Vagina (tissue), 2 donors: ENCODE data around the gene PXYLP1. TPM values are rescaled to one million over a fixed set of nuclear protein-coding genes. Genes with fewer than 3 reads are reported as not detected.

Experiments used
- DNase-seq, 2 donors: peaks; one replicate each; pipeline ENCODE4 v3.0.0-alpha.2; 2017; ENCODE audit errors: extremely low spot score in 2 of 2
- H3K27ac ChIP-seq: fragments of 200-600 bp; sonication (generic); one replicate; pipeline ENCODE4 v1.5.1; 2019
- H3K27me3 ChIP-seq: fragments of 200-600 bp; sonication (generic); one replicate; pipeline ENCODE4 v1.5.1; 2019
- H3K36me3 ChIP-seq, 2 donors: fragments of 200-600 bp; sonication (generic); one replicate each; pipeline ENCODE4 v1.5.1; 2017 to 2019
- H3K4me1 ChIP-seq: fragments of 200-600 bp; sonication (generic); one replicate; pipeline ENCODE4 v1.5.1; 2019
- H3K4me3 ChIP-seq, 2 donors: fragments of 200-600 bp; sonication (generic); 1 replicate in 1 of 2; 2 replicates in 1 of 2; pipeline ENCODE4 v1.5.1; 2016 to 2019
- H3K9me3 ChIP-seq: fragments of 200-600 bp; sonication (generic); one replicate; pipeline ENCODE4 v1.5.1; 2019
- POLR2A ChIP-seq, 2 donors: fragments of 450-650 bp; IDR thresholded peaks; one replicate each; pipeline ENCODE4 v1.6.1; 2017; ENCODE audit warnings: antibody characterized with exemption in 2 of 2, mild to moderate bottlenecking in 2 of 2, moderate library complexity in 2 of 2
- POLR2AphosphoS5 ChIP-seq, 2 donors: sonication (generic); formaldehyde crosslinking; IDR thresholded peaks; one replicate each; pipeline ENCODE4 v1.9.0; 2017; ENCODE audit warnings: antibody characterized with exemption in 2 of 2, mild to moderate bottlenecking in 2 of 2, low read depth in 1 of 2; ENCODE audit not compliant: insufficient read depth in 1 of 2
- intact Hi-C: fragments of 100-400 bp; cut with DNase I; formaldehyde crosslinking; loops from one replicate; pipeline ENCODE4 v1.15.1; 2023
- total RNA-seq: library from RNA; depleted of rRNA; stranded (reverse); fragments of >200 nt; gene quantifications from one replicate; pipeline ENCODE4 v1.2.3, GENCODE V29; 2016
- TF ChIP-seq, protein P1 (sequence below), 3 experiments: fragments of 450-650 bp in 2 of 3; fragments of 200-600 bp in 1 of 3; sonication (generic) in 1 of 3; IDR thresholded peaks; one replicate each; pipeline ENCODE4 v1.5.1; 2017 to 2019; ENCODE audit warnings: antibody characterized with exemption in 3 of 3, mild to moderate bottlenecking in 2 of 3, moderate library complexity in 2 of 3

The PXYLP1 gene
- total RNA-seq, 1 donor from 2014 or later, result 16.7 TPM

DNA sequence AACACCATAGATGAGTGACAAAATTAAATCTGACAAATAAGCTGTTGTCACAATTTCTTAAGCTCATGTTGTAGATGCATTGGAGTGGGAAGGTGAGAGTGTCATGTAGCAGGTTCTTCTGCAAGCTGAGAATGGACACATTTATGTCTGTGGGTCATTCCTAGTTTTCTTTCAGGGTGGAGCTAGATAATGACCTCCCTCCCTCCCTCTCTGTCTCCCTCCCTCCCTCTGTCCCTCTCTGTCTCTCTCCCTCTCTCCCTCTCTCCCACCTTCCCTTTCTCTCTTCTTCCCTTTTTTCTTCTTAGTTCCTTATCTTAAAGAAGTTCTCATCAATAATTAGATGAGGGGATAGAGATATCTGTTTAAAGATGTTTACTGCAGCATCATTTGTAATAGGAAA, 36.0 kb downstream of the PXYLP1 start:
- no peak for TF ChIP-seq POLR2A (IDR thresholded peaks at IDR 0.05)
- no peak for TF ChIP-seq POLR2AphosphoS5 (IDR thresholded peaks at IDR 0.05; ENCODE audit: insufficient read depth in 1 of 2, low read depth in 1 of 2)
- TF ChIP-seq, protein P1, sequence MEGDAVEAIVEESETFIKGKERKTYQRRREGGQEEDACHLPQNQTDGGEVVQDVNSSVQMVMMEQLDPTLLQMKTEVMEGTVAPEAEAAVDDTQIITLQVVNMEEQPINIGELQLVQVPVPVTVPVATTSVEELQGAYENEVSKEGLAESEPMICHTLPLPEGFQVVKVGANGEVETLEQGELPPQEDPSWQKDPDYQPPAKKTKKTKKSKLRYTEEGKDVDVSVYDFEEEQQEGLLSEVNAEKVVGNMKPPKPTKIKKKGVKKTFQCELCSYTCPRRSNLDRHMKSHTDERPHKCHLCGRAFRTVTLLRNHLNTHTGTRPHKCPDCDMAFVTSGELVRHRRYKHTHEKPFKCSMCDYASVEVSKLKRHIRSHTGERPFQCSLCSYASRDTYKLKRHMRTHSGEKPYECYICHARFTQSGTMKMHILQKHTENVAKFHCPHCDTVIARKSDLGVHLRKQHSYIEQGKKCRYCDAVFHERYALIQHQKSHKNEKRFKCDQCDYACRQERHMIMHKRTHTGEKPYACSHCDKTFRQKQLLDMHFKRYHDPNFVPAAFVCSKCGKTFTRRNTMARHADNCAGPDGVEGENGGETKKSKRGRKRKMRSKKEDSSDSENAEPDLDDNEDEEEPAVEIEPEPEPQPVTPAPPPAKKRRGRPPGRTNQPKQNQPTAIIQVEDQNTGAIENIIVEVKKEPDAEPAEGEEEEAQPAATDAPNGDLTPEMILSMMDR (IDR thresholded peaks at IDR 0.05), result no peak
- DNase-seq, result no peak
- H3K27me3 ChIP-seq, result no peaks in the 10 kb centered on the region
- no peaks in the 10 kb centered on the region for H3K36me3 ChIP-seq
- H3K27ac ChIP-seq, result no peak overlapping the region
- intact Hi-C loops, result no loop called here
- H3K4me1 ChIP-seq, result no peaks in the 10 kb centered on the region
- no peak overlapping the region for H3K4me3 ChIP-seq
- no peaks in the 10 kb centered on the region for H3K9me3 ChIP-seq

DNA sequence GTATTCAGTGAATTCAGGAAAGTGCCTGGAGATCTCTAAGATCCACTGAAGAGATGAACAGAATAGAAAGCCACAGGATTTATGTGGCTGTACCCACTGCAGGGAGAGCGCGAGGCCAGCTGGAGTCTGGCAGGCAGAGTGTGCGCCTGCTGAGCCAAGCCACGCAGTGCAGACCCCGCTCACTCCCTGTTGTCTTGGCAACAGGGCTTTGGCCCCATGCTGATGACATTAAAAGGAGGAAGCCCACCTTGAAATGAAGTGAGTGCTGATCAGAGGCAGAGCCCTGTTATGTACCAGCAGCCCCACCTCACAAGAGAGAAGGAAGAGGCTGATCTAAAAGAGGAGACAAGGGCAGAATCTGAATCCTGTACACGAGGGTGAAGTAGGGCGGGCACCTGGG, 36.7 kb downstream of the PXYLP1 start:
- Histone ChIP-seq H3K4me1 (no peaks in the 10 kb centered on the region), H3K9me3 (no peaks in the 10 kb centered on the region), H3K27ac (no peak overlapping the region), H3K4me3 (no peak overlapping the region), H3K36me3 (no peaks in the 10 kb centered on the region), H3K27me3 (no peaks in the 10 kb centered on the region)
- DNase-seq, result no peak
- TF ChIP-seq, protein P1 (IDR thresholded peaks at IDR 0.05), result no peak
- TF ChIP-seq POLR2A (IDR thresholded peaks at IDR 0.05), result no peak
- TF ChIP-seq POLR2AphosphoS5 (IDR thresholded peaks at IDR 0.05; ENCODE audit: insufficient read depth in 1 of 2, low read depth in 1 of 2), result no peak
- intact Hi-C loops, result no loop called here

DNA sequence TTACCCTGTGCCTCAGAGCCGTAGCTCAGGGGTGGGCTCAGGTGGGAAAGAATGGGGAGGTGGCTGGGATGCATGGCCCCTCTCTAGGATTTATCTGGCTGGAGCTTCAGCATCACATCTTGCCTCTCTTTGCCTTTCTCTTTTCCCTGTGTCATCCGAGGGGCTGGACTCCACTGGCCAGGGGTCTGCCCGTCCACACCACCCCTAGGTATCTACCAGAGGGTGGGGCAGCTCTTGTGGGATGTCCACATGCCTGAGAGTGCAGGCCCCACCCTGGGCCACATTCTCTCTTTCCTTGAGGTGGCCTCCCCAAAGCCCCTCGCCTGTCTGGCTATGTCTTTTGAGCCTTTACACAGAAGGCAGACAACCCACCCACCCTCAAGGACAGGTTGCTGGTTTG, 37.2 kb downstream of the PXYLP1 start:
- H3K4me3 ChIP-seq, result no peak overlapping the region
- DNase-seq, result no peak
- intact Hi-C loops, result no loop called here
- H3K27ac ChIP-seq, result no peak overlapping the region
- no peaks in the 10 kb centered on the region for H3K36me3 ChIP-seq
- H3K9me3 ChIP-seq, result no peaks in the 10 kb centered on the region
- no peaks in the 10 kb centered on the region for H3K27me3 ChIP-seq
- TF ChIP-seq POLR2A (IDR thresholded peaks at IDR 0.05), result no peak
- TF ChIP-seq POLR2AphosphoS5 (IDR thresholded peaks at IDR 0.05; ENCODE audit: insufficient read depth in 1 of 2, low read depth in 1 of 2), result no peak
- TF ChIP-seq, protein P1 (IDR thresholded peaks at IDR 0.05), result no peak
- no peaks in the 10 kb centered on the region for H3K4me1 ChIP-seq

DNA sequence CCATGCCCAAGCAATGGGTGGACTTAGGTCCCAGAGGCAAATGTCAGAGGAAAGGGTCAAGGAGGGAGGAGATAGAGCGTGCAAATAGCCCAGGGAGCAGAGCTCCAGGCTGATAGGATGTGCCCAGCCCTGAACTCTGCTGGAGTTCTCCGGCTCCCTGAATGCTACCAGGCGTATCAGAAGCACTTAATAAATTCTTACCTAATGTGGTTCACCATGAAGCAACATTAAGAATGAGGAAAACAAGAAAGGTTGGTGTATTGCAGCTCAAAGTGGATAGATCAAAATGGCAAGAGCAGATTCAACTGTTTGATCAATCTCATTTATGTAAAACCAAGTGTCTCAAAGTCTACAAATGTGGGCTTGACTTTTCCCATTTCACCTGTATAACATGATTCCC, 38.3 kb downstream of the PXYLP1 start:
- no peaks in the 10 kb centered on the region for H3K9me3 ChIP-seq
- H3K4me1 ChIP-seq, result no peaks in the 10 kb centered on the region
- no peaks in the 10 kb centered on the region for H3K36me3 ChIP-seq
- TF ChIP-seq, protein P1 (IDR thresholded peaks at IDR 0.05), result no peak
- no peak for TF ChIP-seq POLR2AphosphoS5 (IDR thresholded peaks at IDR 0.05; ENCODE audit: insufficient read depth in 1 of 2, low read depth in 1 of 2)
- no peak for TF ChIP-seq POLR2A (IDR thresholded peaks at IDR 0.05)
- H3K27me3 ChIP-seq, result no peaks in the 10 kb centered on the region
- intact Hi-C loops, result no loop called here
- no peak overlapping the region for H3K4me3 ChIP-seq
- DNase-seq, result no peak
- H3K27ac ChIP-seq, result no peak overlapping the region

DNA sequence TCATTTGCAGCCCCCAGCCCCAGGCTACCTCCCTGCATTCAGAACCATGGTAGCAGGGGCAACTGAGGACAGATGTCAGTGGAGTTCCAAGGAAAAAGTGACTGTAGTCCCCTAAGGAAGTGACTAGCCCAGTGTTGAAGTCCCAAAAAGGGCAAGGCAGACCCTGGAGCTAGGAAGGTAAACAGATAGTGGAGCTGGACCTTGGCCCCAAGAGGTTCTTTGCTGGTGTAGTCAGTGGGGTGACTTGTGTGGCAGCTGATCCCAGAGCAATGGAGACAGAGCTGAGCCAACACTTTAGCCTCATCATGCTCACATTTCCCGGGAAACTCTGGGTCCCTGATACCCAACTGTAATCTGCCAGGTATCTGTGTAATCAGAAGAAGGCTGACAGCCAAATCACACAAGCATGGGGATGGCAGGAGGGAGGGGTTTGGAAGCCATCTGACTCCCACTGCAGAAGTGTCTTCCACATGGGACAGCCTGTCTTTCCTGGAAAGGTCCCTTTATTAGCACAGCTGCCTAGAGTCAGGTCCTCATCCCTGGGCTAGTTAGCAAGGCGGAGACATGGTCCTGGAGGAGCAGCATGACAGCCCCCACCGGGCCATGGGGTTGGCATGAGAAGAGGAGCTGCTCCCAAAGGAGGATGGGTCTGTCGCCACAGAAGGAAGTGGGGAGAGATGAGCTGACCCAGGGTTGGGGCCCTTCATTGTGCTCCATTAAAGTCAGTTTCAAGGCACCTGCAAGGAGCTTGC, 39.8 kb downstream of the PXYLP1 start:
- no peaks in the 10 kb centered on the region for H3K27me3 ChIP-seq
- TF ChIP-seq, protein P1 (IDR thresholded peaks at IDR 0.05), result no peak
- TF ChIP-seq POLR2AphosphoS5 (IDR thresholded peaks at IDR 0.05; ENCODE audit: insufficient read depth in 1 of 2, low read depth in 1 of 2), result no peak
- no peak for TF ChIP-seq POLR2A (IDR thresholded peaks at IDR 0.05)
- no peak overlapping the region for H3K4me3 ChIP-seq
- H3K27ac ChIP-seq, result no peak overlapping the region
- H3K9me3 ChIP-seq, result no peaks in the 10 kb centered on the region
- H3K4me1 ChIP-seq, result no peaks in the 10 kb centered on the region
- intact Hi-C loops, result no loop called here
- peak in 1 of 2 donors; percentile 62 for DNase-seq
- no peaks in the 10 kb centered on the region for H3K36me3 ChIP-seq
